DOHH2 (cell line): Measurements from ENCODE around the gene SLC5A9.

Experiments
- EZH2phosphoT487 ChIP-seq: fragments of 200-600 bp; sonication (generic); IDR thresholded peaks from 2 replicates; pipeline ENCODE4 v1.6.1; 2017; ENCODE audit warnings: borderline replicate concordance, mild to moderate bottlenecking, antibody characterized with exemption, low read length, moderate library complexity, mixed read lengths
- TF ChIP-seq, protein P1 (sequence below): fragments of 200-600 bp; sonication (generic); IDR thresholded peaks from one replicate; pipeline ENCODE4 v1.5.1; 2014; ENCODE audit warnings: antibody characterized with exemption, mild to moderate bottlenecking, low read depth, low read length; ENCODE audit not compliant: poor library complexity, severe bottlenecking

DNA sequence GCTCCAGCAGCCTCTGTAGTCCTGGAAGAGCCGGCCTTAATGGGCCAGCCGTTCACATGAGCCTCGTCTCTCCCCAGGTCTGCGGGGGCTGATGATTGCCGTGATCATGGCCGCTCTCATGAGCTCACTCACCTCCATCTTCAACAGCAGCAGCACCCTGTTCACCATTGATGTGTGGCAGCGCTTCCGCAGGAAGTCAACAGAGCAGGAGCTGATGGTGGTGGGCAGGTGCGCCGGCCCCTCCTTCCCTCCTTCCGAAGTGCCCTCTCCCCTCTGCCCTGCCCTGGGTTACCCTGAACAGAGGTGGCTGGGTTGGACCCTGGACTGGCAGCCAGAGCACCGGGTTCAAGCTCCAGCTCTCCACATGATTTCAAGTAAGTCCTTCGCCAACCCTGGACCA, 13.1 kb downstream of the SLC5A9 start:
- TF ChIP-seq, protein P1, sequence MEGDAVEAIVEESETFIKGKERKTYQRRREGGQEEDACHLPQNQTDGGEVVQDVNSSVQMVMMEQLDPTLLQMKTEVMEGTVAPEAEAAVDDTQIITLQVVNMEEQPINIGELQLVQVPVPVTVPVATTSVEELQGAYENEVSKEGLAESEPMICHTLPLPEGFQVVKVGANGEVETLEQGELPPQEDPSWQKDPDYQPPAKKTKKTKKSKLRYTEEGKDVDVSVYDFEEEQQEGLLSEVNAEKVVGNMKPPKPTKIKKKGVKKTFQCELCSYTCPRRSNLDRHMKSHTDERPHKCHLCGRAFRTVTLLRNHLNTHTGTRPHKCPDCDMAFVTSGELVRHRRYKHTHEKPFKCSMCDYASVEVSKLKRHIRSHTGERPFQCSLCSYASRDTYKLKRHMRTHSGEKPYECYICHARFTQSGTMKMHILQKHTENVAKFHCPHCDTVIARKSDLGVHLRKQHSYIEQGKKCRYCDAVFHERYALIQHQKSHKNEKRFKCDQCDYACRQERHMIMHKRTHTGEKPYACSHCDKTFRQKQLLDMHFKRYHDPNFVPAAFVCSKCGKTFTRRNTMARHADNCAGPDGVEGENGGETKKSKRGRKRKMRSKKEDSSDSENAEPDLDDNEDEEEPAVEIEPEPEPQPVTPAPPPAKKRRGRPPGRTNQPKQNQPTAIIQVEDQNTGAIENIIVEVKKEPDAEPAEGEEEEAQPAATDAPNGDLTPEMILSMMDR: no peak
- TF ChIP-seq EZH2phosphoT487: no peak
